Loucy (cell line): ENCODE results near the gene NAV1.

ENCODE experiments used
- H2AFZ ChIP-seq: fragments of 200-600 bp; sonication (generic); 2 replicates; pipeline ENCODE4 v1.6.0; 2016; ENCODE audit warnings: antibody characterized with exemption, mild to moderate bottlenecking, low read length, moderate library complexity
- H3F3A ChIP-seq: fragments of 200-600 bp; 2 replicates; pipeline ENCODE4 v1.6.0; 2016; ENCODE audit warnings: antibody characterized with exemption, low read depth, mild to moderate bottlenecking
- H3K27me3 ChIP-seq: fragments of 200-600 bp; sonication (generic); 2 replicates; pipeline ENCODE4 v1.6.1; 2014; ENCODE audit warnings: low read length, mild to moderate bottlenecking; ENCODE audit not compliant: insufficient read depth, poor library complexity, severe bottlenecking
- H3K36me3 ChIP-seq: fragments of 200-600 bp; sonication (generic); 2 replicates; pipeline ENCODE4 v1.6.1; 2016; ENCODE audit warnings: low read length; ENCODE audit not compliant: insufficient read depth
- H3K4me1 ChIP-seq: fragments of 200-600 bp; sonication (generic); 2 replicates; pipeline ENCODE4 v1.5.1; 2014; ENCODE audit warnings: low read length, mild to moderate bottlenecking; ENCODE audit not compliant: insufficient read depth, poor library complexity, severe bottlenecking
- H3K4me2 ChIP-seq: fragments of 200-600 bp; sonication (generic); 2 replicates; pipeline ENCODE4 v1.6.0; 2014; ENCODE audit warnings: antibody characterized with exemption, low read length, low read depth, mild to moderate bottlenecking; ENCODE audit not compliant: poor library complexity, severe bottlenecking
- H3K4me3 ChIP-seq: fragments of 200-600 bp; sonication (generic); 2 replicates; pipeline ENCODE4 v1.5.1; 2014; ENCODE audit warnings: low read length, mild to moderate bottlenecking, mixed read lengths; ENCODE audit not compliant: poor library complexity, severe bottlenecking
- H3K79me2 ChIP-seq: fragments of 200-600 bp; sonication (generic); 2 replicates; pipeline ENCODE4 v1.6.1; 2014; ENCODE audit warnings: low read length; ENCODE audit not compliant: insufficient read depth
- H3K9ac ChIP-seq: fragments of 200-600 bp; sonication (generic); 2 replicates; pipeline ENCODE4 v1.6.0; 2014; ENCODE audit warnings: mild to moderate bottlenecking, low read depth, low read length, moderate library complexity; ENCODE audit not compliant: poor library complexity, severe bottlenecking
- H3K9me2 ChIP-seq: fragments of 200-600 bp; sonication (generic); replicated peaks from 2 replicates; pipeline ENCODE4 v1.6.1; 2016; ENCODE audit warnings: low read depth, low read length, mixed read lengths
- H3K9me3 ChIP-seq: fragments of 200-600 bp; sonication (generic); 2 replicates; pipeline ENCODE4 v1.6.1; 2014; ENCODE audit warnings: mild to moderate bottlenecking, antibody characterized with exemption, low read length, low read depth; ENCODE audit not compliant: insufficient read depth
- H4K20me1 ChIP-seq: fragments of 200-600 bp; sonication (generic); 2 replicates; pipeline ENCODE4 v1.6.0; 2014; ENCODE audit warnings: antibody characterized with exemption, low read length, mild to moderate bottlenecking; ENCODE audit not compliant: insufficient read depth, poor library complexity, severe bottlenecking
- EZH2phosphoT487 ChIP-seq: fragments of 200-600 bp; IDR thresholded peaks from 2 replicates; pipeline ENCODE4 v1.6.1; 2018; ENCODE audit warnings: antibody characterized with exemption, mild to moderate bottlenecking, moderate library complexity, borderline replicate concordance
- TF ChIP-seq, protein P1 (sequence below): fragments of 200-600 bp; sonication (generic); conservative IDR thresholded peaks from 2 replicates; pipeline ENCODE4 v1.5.1; 2014; ENCODE audit warnings: mild to moderate bottlenecking, antibody characterized with exemption, low read length

Gene NAV1

DNA sequence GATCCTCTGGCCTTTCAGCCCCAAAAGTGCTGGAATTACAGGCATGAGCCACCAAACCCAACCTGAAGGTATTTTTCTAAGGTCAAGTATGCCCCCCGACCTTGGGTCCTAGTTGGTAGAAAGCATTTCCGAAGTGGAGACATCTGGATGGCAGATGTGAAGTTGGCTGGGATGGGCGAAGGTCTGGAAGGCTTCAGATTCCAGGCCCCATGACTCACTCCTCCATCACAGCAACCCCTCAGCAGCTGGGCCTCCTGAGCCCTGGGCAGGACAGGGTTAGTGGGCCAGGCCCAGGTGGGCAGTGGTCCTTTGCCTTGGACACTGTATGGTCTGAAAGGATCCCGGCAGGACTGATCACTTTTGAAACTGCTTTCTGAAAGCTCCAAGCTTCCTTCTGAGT, 23.3 kb downstream of the NAV1 start:
- no peaks in the 10 kb centered on the region for H3K79me2 ChIP-seq
- H3K9ac ChIP-seq = no peak overlapping the region
- no peaks in the 10 kb centered on the region for H3F3A ChIP-seq
- H3K4me2 ChIP-seq = no peak overlapping the region
- H3K27me3 ChIP-seq = no peaks in the 10 kb centered on the region
- H4K20me1 ChIP-seq = no peaks in the 10 kb centered on the region
- TF ChIP-seq EZH2phosphoT487 = no peak
- TF ChIP-seq, protein P1, sequence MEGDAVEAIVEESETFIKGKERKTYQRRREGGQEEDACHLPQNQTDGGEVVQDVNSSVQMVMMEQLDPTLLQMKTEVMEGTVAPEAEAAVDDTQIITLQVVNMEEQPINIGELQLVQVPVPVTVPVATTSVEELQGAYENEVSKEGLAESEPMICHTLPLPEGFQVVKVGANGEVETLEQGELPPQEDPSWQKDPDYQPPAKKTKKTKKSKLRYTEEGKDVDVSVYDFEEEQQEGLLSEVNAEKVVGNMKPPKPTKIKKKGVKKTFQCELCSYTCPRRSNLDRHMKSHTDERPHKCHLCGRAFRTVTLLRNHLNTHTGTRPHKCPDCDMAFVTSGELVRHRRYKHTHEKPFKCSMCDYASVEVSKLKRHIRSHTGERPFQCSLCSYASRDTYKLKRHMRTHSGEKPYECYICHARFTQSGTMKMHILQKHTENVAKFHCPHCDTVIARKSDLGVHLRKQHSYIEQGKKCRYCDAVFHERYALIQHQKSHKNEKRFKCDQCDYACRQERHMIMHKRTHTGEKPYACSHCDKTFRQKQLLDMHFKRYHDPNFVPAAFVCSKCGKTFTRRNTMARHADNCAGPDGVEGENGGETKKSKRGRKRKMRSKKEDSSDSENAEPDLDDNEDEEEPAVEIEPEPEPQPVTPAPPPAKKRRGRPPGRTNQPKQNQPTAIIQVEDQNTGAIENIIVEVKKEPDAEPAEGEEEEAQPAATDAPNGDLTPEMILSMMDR = no peak
- no peak overlapping the region for H3K4me3 ChIP-seq
- no peak overlapping the region for H2AFZ ChIP-seq
- no peaks in the 10 kb centered on the region for H3K9me3 ChIP-seq
- no peaks in the 10 kb centered on the region for H3K36me3 ChIP-seq
- H3K4me1 ChIP-seq = no peaks in the 10 kb centered on the region
- H3K9me2 ChIP-seq = no peaks in the 10 kb centered on the region

DNA sequence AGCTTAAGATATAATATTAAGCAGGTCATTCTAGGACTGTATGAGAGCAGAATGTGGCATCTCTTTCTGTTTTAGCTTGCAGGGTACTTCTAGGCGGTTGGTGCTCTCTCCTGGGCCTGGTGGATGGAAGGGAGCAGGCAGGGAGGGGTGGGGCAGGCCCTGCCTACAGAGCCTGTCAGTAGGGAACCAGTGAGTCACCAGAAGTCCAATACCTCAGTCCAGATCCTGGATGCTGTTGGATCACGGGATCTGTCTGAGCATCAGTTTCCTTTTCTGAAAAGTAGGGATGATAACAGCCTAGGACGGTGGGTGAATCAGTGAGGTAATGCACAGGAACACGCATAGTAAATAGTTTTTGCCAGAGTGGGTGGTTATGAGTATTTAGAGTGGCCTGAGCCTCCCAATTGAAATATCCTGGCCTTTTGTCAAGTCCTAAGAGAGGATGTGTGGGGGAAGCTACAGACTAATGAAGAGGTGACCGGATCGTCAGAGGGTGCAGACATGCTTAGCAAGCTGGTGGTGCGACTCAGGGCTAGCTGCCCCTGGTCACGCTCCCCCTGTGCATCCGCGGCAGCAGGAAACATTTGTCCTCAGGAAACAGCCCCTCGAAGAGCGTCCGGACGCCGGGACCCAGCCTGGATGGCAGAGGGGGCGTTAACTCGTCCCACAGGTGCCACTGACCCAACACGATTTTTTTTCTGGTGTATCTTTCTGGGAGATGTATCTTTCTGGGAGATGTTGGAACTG, 23.9 kb downstream of the NAV1 start:
- no peaks in the 10 kb centered on the region for H4K20me1 ChIP-seq
- no peaks in the 10 kb centered on the region for H3K36me3 ChIP-seq
- H3F3A ChIP-seq = no peaks in the 10 kb centered on the region
- no peaks in the 10 kb centered on the region for H3K27me3 ChIP-seq
- no peaks in the 10 kb centered on the region for H3K9me3 ChIP-seq
- H3K4me1 ChIP-seq = no peaks in the 10 kb centered on the region
- no peak for TF ChIP-seq EZH2phosphoT487
- TF ChIP-seq, protein P1 = no peak
- H3K4me2 ChIP-seq = no peak overlapping the region
- H3K9me2 ChIP-seq = no peaks in the 10 kb centered on the region
- no peak overlapping the region for H3K4me3 ChIP-seq
- H3K79me2 ChIP-seq = no peaks in the 10 kb centered on the region
- no peak overlapping the region for H2AFZ ChIP-seq
- H3K9ac ChIP-seq = no peak overlapping the region

DNA sequence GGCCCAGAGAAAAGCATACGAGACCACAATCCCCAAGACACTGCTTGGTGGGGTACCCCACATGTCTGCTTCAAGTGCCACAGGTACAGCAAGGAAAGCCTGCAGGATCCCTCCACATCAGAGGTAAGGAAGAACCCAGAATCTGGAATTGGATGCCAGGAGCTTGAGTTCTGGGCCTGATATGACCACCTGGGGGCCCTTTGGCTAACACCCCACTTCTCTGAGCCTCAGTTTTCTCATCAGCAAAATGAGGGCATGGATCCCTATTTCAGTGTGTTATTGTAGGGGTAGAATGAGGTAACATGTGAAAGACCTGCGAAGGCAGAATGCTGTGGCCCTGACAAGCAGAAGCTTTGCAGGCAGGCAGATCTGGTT, 24.5 kb downstream of the NAV1 start:
- no peak for TF ChIP-seq EZH2phosphoT487
- TF ChIP-seq, protein P1 = no peak
- no peaks in the 10 kb centered on the region for H3K27me3 ChIP-seq
- H3K9ac ChIP-seq = no peak overlapping the region
- no peak overlapping the region for H3K4me2 ChIP-seq
- no peaks in the 10 kb centered on the region for H3F3A ChIP-seq
- no peak overlapping the region for H2AFZ ChIP-seq
- H3K79me2 ChIP-seq = no peaks in the 10 kb centered on the region
- H4K20me1 ChIP-seq = no peaks in the 10 kb centered on the region
- H3K4me1 ChIP-seq = no peaks in the 10 kb centered on the region
- H3K9me3 ChIP-seq = no peaks in the 10 kb centered on the region
- no peaks in the 10 kb centered on the region for H3K9me2 ChIP-seq
- H3K36me3 ChIP-seq = no peaks in the 10 kb centered on the region
- no peak overlapping the region for H3K4me3 ChIP-seq
